Midbrain (tissue), 1 donor: ENCODE results near the gene HOXD10.

ENCODE experiments used
- DNase-seq: peaks from one replicate; lab custom pipeline; 2025; lab: John Stamatoyannopoulos, UW

Gene HOXD10

GRCh38 chr2:176123411-176124109 is 7.0 kb downstream of the HOXD10 start:
- DNase-seq, result no peak

GRCh38 chr2:176124110-176124946 is 7.8 kb downstream of the HOXD10 start:
- no peak for DNase-seq

- no peak for DNase-seq
Observed at GRCh38 chr2:176124947-176125771, 8.6 kb downstream of the HOXD10 start.

- DNase-seq, result no peak
Observed at GRCh38 chr2:176125772-176126054, 9.1 kb downstream of the HOXD10 start.

GRCh38 chr2:176126929-176127773 is 10.6 kb downstream of the HOXD10 start:
- peak; percentile 71 for DNase-seq

GRCh38 chr2:176127774-176128072 is 11.1 kb downstream of the HOXD10 start:
- DNase-seq, result no peak

GRCh38 chr2:176128172-176128981 is 11.8 kb downstream of the HOXD10 start:
- no peak for DNase-seq

- no peak for DNase-seq
Observed at GRCh38 chr2:176128982-176129796, 12.6 kb downstream of the HOXD10 start, which contains the start of gene HOXD8. HOXD8 (plus strand) TSS chr2:176129705; CDS start chr2:176130367, 662 bp downstream.

GRCh38 chr2:176129813-176130146 is 13.2 kb downstream of the HOXD10 start:
- DNase-seq, result no peak

GRCh38 chr2:176130147-176130956 is 13.8 kb downstream of the HOXD10 start:
- no peak for DNase-seq

GRCh38 chr2:176130957-176131847 is 14.6 kb downstream of the HOXD10 start:
- DNase-seq, result no peak

GRCh38 chr2:176131848-176132158 is 15.2 kb downstream of the HOXD10 start:
- no peak for DNase-seq

- no peak for DNase-seq
Observed at GRCh38 chr2:176132205-176133171, 15.9 kb downstream of the HOXD10 start.

GRCh38 chr2:176133389-176133788 is 16.8 kb downstream of the HOXD10 start:
- DNase-seq, result no peak

- DNase-seq, result no peak
Observed at GRCh38 chr2:176134035-176134434, 17.5 kb downstream of the HOXD10 start.

- DNase-seq, result no peak
Observed at GRCh38 chr2:176135035-176135440, 18.5 kb downstream of the HOXD10 start.
